HG03280 (cell line): ENCODE data around the gene MRO.

ENCODE experiments used
- ATAC-seq: cut with Tn5 transposase; IDR thresholded peaks from one replicate; pipeline ENCODE4 v1.9.1; 2021; ENCODE audit warnings: mild to moderate bottlenecking, moderate library complexity; ENCODE audit not compliant: unreplicated experiment

Gene MRO

DNA sequence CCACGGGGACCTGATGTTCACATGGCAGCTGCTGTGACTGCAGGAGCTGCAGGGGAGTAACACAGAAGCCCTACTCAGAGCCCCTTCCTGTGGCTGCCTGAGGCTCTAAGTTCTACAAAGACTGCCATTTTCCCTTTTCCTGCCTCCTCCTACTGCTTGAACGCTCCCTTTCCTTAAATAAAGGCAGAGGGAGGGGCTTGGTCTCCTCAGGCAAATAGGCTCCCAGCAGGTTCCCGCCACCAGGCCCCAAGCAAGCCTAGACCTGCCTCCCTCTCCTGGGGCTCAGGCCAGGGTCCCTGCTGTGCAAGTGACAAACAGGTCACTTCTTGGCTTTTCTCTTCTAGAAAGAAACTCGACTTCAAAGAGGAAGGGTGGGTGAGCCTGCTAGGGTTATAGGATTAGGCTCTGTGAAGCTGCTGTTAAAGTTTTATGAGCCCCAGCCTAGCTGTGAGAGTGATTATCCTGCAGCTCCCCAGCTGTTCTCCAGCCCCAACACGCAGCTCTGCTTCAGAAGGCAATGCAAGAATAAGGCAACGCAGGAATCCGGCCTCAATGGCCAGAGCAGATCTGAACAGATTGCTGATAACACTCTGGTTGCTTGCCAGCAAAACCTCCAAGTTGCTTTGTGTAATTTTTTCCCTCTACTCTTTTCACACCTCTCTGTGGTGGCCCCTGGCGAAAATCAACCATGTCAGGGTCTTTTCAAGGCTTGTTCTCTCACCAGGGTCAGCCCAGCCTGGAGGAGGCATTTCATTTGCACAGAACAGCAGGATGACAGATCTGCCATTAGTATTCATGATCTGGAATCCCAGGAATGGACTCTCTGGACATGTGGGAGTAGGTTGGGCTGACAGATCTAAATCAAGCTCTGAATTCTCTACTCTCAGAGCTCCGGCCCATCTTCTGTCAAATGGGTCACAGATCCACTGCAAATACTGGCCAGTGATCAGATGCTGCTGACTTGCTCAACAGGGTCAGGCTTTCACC lies 71.3 kb downstream of the MRO start:
- ATAC-seq = no peak

GRCh38 chr18:50747849-50748242 lies 72.0 kb downstream of the MRO start:
- ATAC-seq = no peak

DNA sequence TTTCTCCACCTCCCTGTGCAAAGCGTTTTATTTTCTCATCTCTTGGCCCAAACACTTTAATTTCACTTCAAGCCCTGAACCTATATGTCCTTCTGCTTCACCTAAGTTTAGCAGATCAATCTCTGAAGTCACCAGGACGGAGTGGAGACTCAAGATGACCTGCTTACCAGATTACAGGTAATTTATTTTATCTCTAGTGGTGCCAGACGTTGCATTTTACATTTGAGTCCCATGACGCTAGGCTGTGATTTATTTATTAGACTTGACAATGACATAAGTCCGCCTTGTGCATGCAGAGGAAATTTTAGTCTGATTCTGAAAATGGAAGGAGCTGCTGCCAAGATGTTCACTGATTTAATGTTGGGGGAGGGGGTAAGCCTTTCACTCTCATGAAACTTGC lies 73.9 kb downstream of the MRO start:
- ATAC-seq = no peak
